ENCODE results near the gene FRA10AC1.

FRA10AC1 gene

GRCh38 chr10:93742633-93743349 is 40.4 kb upstream of the FRA10AC1 start:
- peaks cover 18% of the 10 kb centered on the region for H3K4me1 ChIP-seq (ENCODE audit: control insufficient read depth, low read length)
- H3K4me2 ChIP-seq (ENCODE audit: low read length), result peak overlapping the region; percentile 36
- 0 out of 2 replicates have a peak, but pooled peaks cover 2% of the 10 kb centered on the region for H3F3A ChIP-seq (ENCODE audit: control insufficient read depth, insufficient read depth)
- no peaks in the 10 kb centered on the region for H3K9me3 ChIP-seq (ENCODE audit: control insufficient read depth, insufficient read depth, low read length)
- peak overlapping the region; percentile 27; the same call in 1 of the 2 replicates for H3K27ac ChIP-seq (ENCODE audit: low read depth, low read length)
- H3K4me3 ChIP-seq (ENCODE audit: low read length), result no peak overlapping the region
- no peaks in the 10 kb centered on the region for H3K36me3 ChIP-seq (ENCODE audit: control insufficient read depth, low read length)
- no peaks in the 10 kb centered on the region for H3K9me2 ChIP-seq (replicated peaks; ENCODE audit: control insufficient read depth, low read length)
- H3K79me2 ChIP-seq (ENCODE audit: control insufficient read depth, low read length), result no peaks in the 10 kb centered on the region
- no peaks in the 10 kb centered on the region for H4K20me1 ChIP-seq (ENCODE audit: control insufficient read depth, insufficient read depth, low read depth, low read length)
- no peaks in the 10 kb centered on the region for H3K27me3 ChIP-seq (ENCODE audit: control insufficient read depth, low read length)
- TF ChIP-seq EZH2phosphoT487 (IDR thresholded peaks at IDR 0.05; ENCODE audit: borderline replicate concordance, low read length) (no peak), CTCF (IDR thresholded peaks at IDR 0.05; ENCODE audit: low read depth, low read length, poor library complexity, severe bottlenecking) (no peak)

GRCh38 chr10:93741367-93741766 is 39.0 kb upstream of the FRA10AC1 start:
- no peak overlapping the region for H3K4me2 ChIP-seq (ENCODE audit: low read length)
- TF ChIP-seq CTCF (IDR thresholded peaks at IDR 0.05; ENCODE audit: low read depth, low read length, poor library complexity, severe bottlenecking) (no peak), EZH2phosphoT487 (IDR thresholded peaks at IDR 0.05; ENCODE audit: borderline replicate concordance, low read length) (no peak)
- H4K20me1 ChIP-seq (ENCODE audit: control insufficient read depth, insufficient read depth, low read depth, low read length), result no peaks in the 10 kb centered on the region
- H3K79me2 ChIP-seq (ENCODE audit: control insufficient read depth, low read length), result no peaks in the 10 kb centered on the region
- no peaks in the 10 kb centered on the region for H3K9me2 ChIP-seq (replicated peaks; ENCODE audit: control insufficient read depth, low read length)
- no peaks in the 10 kb centered on the region for H3F3A ChIP-seq (ENCODE audit: control insufficient read depth, insufficient read depth)
- H3K36me3 ChIP-seq (ENCODE audit: control insufficient read depth, low read length), result no peaks in the 10 kb centered on the region
- peaks cover 13% of the 10 kb centered on the region for H3K4me1 ChIP-seq (ENCODE audit: control insufficient read depth, low read length)
- no peak overlapping the region for H3K4me3 ChIP-seq (ENCODE audit: low read length)
- no peak overlapping the region for H3K27ac ChIP-seq (ENCODE audit: low read depth, low read length)
- no peaks in the 10 kb centered on the region for H3K9me3 ChIP-seq (ENCODE audit: control insufficient read depth, insufficient read depth, low read length)
- H3K27me3 ChIP-seq (ENCODE audit: control insufficient read depth, low read length), result no peaks in the 10 kb centered on the region

- H3F3A ChIP-seq (ENCODE audit: control insufficient read depth, insufficient read depth), result no peaks in the 10 kb centered on the region
- no peaks in the 10 kb centered on the region for H3K4me1 ChIP-seq (ENCODE audit: control insufficient read depth, low read length)
- H3K27ac ChIP-seq (ENCODE audit: low read depth, low read length), result no peak overlapping the region
- H4K20me1 ChIP-seq (ENCODE audit: control insufficient read depth, insufficient read depth, low read depth, low read length), result no peaks in the 10 kb centered on the region
- H3K9me3 ChIP-seq (ENCODE audit: control insufficient read depth, insufficient read depth, low read length), result no peaks in the 10 kb centered on the region; the same call in 1 of the 2 replicates
- H3K27me3 ChIP-seq (ENCODE audit: control insufficient read depth, low read length), result peaks cover 18% of the 10 kb centered on the region
- H3K4me3 ChIP-seq (ENCODE audit: low read length), result no peak overlapping the region
- no peaks in the 10 kb centered on the region for H3K36me3 ChIP-seq (ENCODE audit: control insufficient read depth, low read length)
- H3K79me2 ChIP-seq (ENCODE audit: control insufficient read depth, low read length), result no peaks in the 10 kb centered on the region
- H3K9me2 ChIP-seq (replicated peaks; ENCODE audit: control insufficient read depth, low read length), result no peaks in the 10 kb centered on the region
- H3K4me2 ChIP-seq (ENCODE audit: low read length), result no peak overlapping the region
- TF ChIP-seq EZH2phosphoT487 (IDR thresholded peaks at IDR 0.05; ENCODE audit: borderline replicate concordance, low read length) (no peak), CTCF (IDR thresholded peaks at IDR 0.05; ENCODE audit: low read depth, low read length, poor library complexity, severe bottlenecking) (no peak)
These were observed 23.6 kb upstream of the FRA10AC1 start for GRCh38 chr10:93726024-93726423.
